K562 (cell line): ENCODE measurements around the gene CDKL1. TPM values are rescaled to one million over a fixed set of nuclear protein-coding genes. Genes with fewer than 3 reads are reported as not detected.

Experiments used
- ATAC-seq: fragments of 200-7000 bp; cut with Tn5 transposase; 3 replicates; pipeline ENCODE4 v1.9.1; 2020; ENCODE audit warnings: moderate library complexity
- BruUV-seq: library from RNA; stranded (reverse); fragments of 400-500 nt; replicated peaks from 2 replicates; lab custom pipeline; 2021; lab: Mats Ljungman, UMichigan
- CTCF ChIA-PET: fragments of 300-600 bp; formaldehyde crosslinking; extraction: SDS; loops from one replicate; lab custom pipeline; 2021; ENCODE audit warnings: low intra/inter-chr PET ratio; lab: Yijun Ruan, JAX
- POLR2A ChIA-PET: fragments of 300-600, 350-650 bp; sonication (Branson Sonifier 250); formaldehyde crosslinking; extraction: SDS; loops from one replicate; lab custom pipeline; 2021; ENCODE audit warnings: antibody characterized with exemption, inconsistent platforms; lab: Yijun Ruan, JAX
- DNase-seq, 4 experiments: peaks; one replicate each; pipeline versions ENCODE4 v3.0.0 to v3.0.0-alpha.2; 2011 to 2018; ENCODE audit warnings: low spot score in 3 of 4, mixed read lengths in 3 of 4; ENCODE audit errors: extremely low read depth in 1 of 4
- FAIRE-seq: peaks from 2 replicates; lab custom pipeline; 2011; peaks lifted over from hg19 to GRCh38; lab: Jason Lieb, UNC
- H2AFZ ChIP-seq: 2 replicates; pipeline ENCODE4 v1.6.0; 2011; ENCODE audit warnings: low read depth, low read length, control low read depth, inconsistent platforms
- H3K27ac ChIP-seq: fragments of 200-600 bp; 3 replicates; pipeline ENCODE4 v1.8.0; 2011; ENCODE audit warnings: low read depth, mild to moderate bottlenecking, control low read depth, inconsistent platforms, low read length, moderate library complexity, mixed read lengths; ENCODE audit errors: extremely low read depth
- H3K27me3 ChIP-seq, 2 experiments: fragments of 300-600 bp in 1 of 2; 2 replicates in 1 of 2; 3 replicates in 1 of 2; pipeline versions ENCODE4 v1.6.0 to v1.8.0; 2011; ENCODE audit warnings: inconsistent platforms in 2 of 2, low read length in 2 of 2, mild to moderate bottlenecking in 1 of 2, mixed read lengths in 1 of 2, moderate library complexity in 1 of 2; ENCODE audit not compliant: control insufficient read depth in 2 of 2, insufficient read depth in 2 of 2
- H3K36me3 ChIP-seq: fragments of 300-600 bp; 3 replicates; pipeline ENCODE4 v1.8.0; 2011; ENCODE audit warnings: mild to moderate bottlenecking, low read length, inconsistent platforms; ENCODE audit not compliant: control insufficient read depth, insufficient read depth
- H3K4me1 ChIP-seq, 2 experiments: fragments of 200-600 bp in 1 of 2; replicated peaks in 1 of 2; 2 replicates in 1 of 2; 3 replicates in 1 of 2; pipeline versions ENCODE4 v1.5.1 to v1.8.0; 2011; ENCODE audit warnings: inconsistent platforms in 2 of 2, low read length in 2 of 2, mild to moderate bottlenecking in 1 of 2, mixed read lengths in 1 of 2, moderate library complexity in 1 of 2; ENCODE audit not compliant: control insufficient read depth in 2 of 2, insufficient read depth in 2 of 2
- H3K4me2 ChIP-seq: 2 replicates; pipeline ENCODE4 v1.6.1; 2011; ENCODE audit warnings: low read length, control low read depth, inconsistent platforms, mixed read lengths; ENCODE audit not compliant: insufficient read depth
- H3K4me3 ChIP-seq: fragments of 200-600 bp; sonication (generic), shearing (Covaris generic); 2 replicates; pipeline ENCODE4 v1.5.1; 2016; ENCODE audit warnings: control low read depth, inconsistent platforms
- H3K79me2 ChIP-seq: fragments of 200-600 bp; 3 replicates; pipeline ENCODE4 v1.8.0; 2011; ENCODE audit warnings: low read length, inconsistent platforms; ENCODE audit not compliant: control insufficient read depth, insufficient read depth
- H3K9ac ChIP-seq, 2 experiments: 2 replicates each; pipeline versions ENCODE4 v1.6.0 to v1.6.1; 2011; ENCODE audit warnings: low read depth in 2 of 2, low read length in 2 of 2, control low read depth in 1 of 2, inconsistent platforms in 1 of 2, mild to moderate bottlenecking in 1 of 2, mixed read lengths in 1 of 2; ENCODE audit not compliant: insufficient read depth in 1 of 2
- H3K9me1 ChIP-seq: one replicate; pipeline ENCODE4 v1.6.0; 2011; ENCODE audit warnings: inconsistent platforms, mild to moderate bottlenecking, low read length, moderate library complexity; ENCODE audit not compliant: control insufficient read depth, insufficient read depth
- H3K9me3 ChIP-seq: replicated peaks from 2 replicates; pipeline ENCODE4 v1.5.1; 2011; ENCODE audit warnings: low read depth, low read length, inconsistent platforms; ENCODE audit not compliant: control insufficient read depth, insufficient read depth
- H4K20me1 ChIP-seq: replicated peaks from 2 replicates; pipeline ENCODE4 v1.6.1; 2011; ENCODE audit warnings: low read length, inconsistent platforms, mixed read lengths; ENCODE audit not compliant: control insufficient read depth, insufficient read depth
- ETS2 ChIP-seq: IDR thresholded peaks from 2 replicates; pipeline ENCODE4 v1.6.1; 2016; ENCODE audit warnings: borderline replicate concordance, missing genetic modification characterization, mild to moderate bottlenecking, moderate library complexity, missing compliant biosample characterization; ENCODE audit not compliant: poor library complexity, severe bottlenecking
- ETV5 ChIP-seq: sonication (generic); formaldehyde crosslinking; IDR thresholded peaks from 2 replicates; pipeline ENCODE4 v1.4.0; 2020; ENCODE audit warnings: low read depth, mild to moderate bottlenecking, missing genetic modification reagents
- FUS ChIP-seq: fragments of 200-400 bp; formaldehyde crosslinking; optimal IDR thresholded peaks from 2 replicates; pipeline ENCODE3; 2017; ENCODE audit warnings: low read depth, low read length
- KDM1A ChIP-seq, 2 experiments: fragments of 450-650 bp; IDR thresholded peaks; 2 replicates each; pipeline ENCODE4 v1.6.1; 2016; ENCODE audit warnings: mild to moderate bottlenecking in 2 of 2
- NCOA4 ChIP-seq: fragments of 450-650 bp; IDR thresholded peaks from 2 replicates; pipeline ENCODE4 v1.6.1; 2018; ENCODE audit warnings: mild to moderate bottlenecking; ENCODE audit not compliant: partially characterized antibody
- NFE2L1 ChIP-seq: fragments of 450-650 bp; IDR thresholded peaks from 2 replicates; pipeline ENCODE4 v1.6.1; 2016; ENCODE audit warnings: missing genetic modification characterization, low read depth, mild to moderate bottlenecking, missing compliant biosample characterization, moderate library complexity, borderline replicate concordance
- PTBP1 ChIP-seq: fragments of 200-400 bp; formaldehyde crosslinking; IDR thresholded peaks from 2 replicates; pipeline ENCODE4 v1.6.1; 2017; ENCODE audit warnings: low read depth, low read length
- SRSF9 ChIP-seq: fragments of 200-400 bp; formaldehyde crosslinking; IDR thresholded peaks from 2 replicates; pipeline ENCODE4 v1.6.1; 2017; ENCODE audit warnings: low read depth, low read length, borderline replicate concordance
- TAF1 ChIP-seq: IDR thresholded peaks from 2 replicates; pipeline ENCODE4 v1.6.1; 2011; ENCODE audit warnings: mild to moderate bottlenecking, low read length, moderate library complexity; ENCODE audit not compliant: insufficient read depth, control insufficient read depth, severe bottlenecking; ENCODE audit errors: extremely low read depth
- ZFX ChIP-seq: sonication (generic); formaldehyde crosslinking; IDR thresholded peaks from 2 replicates; pipeline ENCODE4 v1.8.0; 2022; ENCODE audit warnings: mild to moderate bottlenecking, missing genetic modification reagents, moderate library complexity
- WGBS: fragments of 100-300 bp; shearing (Covaris generic); methylation state at CpG from one replicate; pipeline ENCODE4 v1.1.6; 2016; ENCODE audit warnings: low coverage, mixed read lengths; ENCODE audit not compliant: insufficient coverage; ENCODE audit errors: missing lambda C conversion rate; 5-methylcytosine and 5-hydroxymethylcytosine counted together
- in situ Hi-C: fragments of 300-500 bp; cut with MboI; formaldehyde crosslinking; loops from 4 replicates; pipeline ENCODE4 v1.15.0; 2018; ENCODE audit warnings: inconsistent platforms, mixed read lengths
- intact Hi-C: fragments of 100-400 bp; cut with micrococcal nuclease; formaldehyde crosslinking; loops from 2 replicates; pipeline ENCODE4 v1.14.2; 2022
- polyA plus RNA-seq, 8 experiments: library from polyadenylated mRNA; depleted of rRNA in 4 of 8; stranded (reverse) in 5 of 8; unstranded in 3 of 8; fragments of >200 nt; fragmentation: Nextera tagmentation in 2 of 8; fragmentation: Illumina TruSeq in 1 of 8; extraction: Ambion mirVana in 2 of 8; extraction: Trizol in 1 of 8; gene quantifications; 2 replicates each; pipeline versions ENCODE4 v1.2.1 to v1.2.3, GENCODE V29; 2011 to 2014; ENCODE audit warnings: inconsistent platforms in 1 of 8, missing spikeins in 1 of 8
- total RNA-seq, 7 experiments: library from RNA; depleted of rRNA in 6 of 7; stranded (reverse); fragments of >200 nt in 6 of 7; fragmentation: Illumina TruSeq in 2 of 7; extraction: Trizol in 2 of 7; gene quantifications; 2 replicates each; pipeline versions ENCODE4 v1.2.1 to v1.2.3, GENCODE V29; 2011 to 2021; ENCODE audit warnings: low replicate concordance in 1 of 7

Gene CDKL1
- total and polyA plus RNA-seq, 9 of the 15 experiments (the other 6 are each of a cell fraction or from before 2014, with no cell fraction given): 2.3 to 35.0 (median 7.5) TPM

GRCh38 chr14:50360093-50360492 lies 36.6 kb downstream of the CDKL1 start:
- H3K9me3 ChIP-seq: no peaks in the 10 kb centered on the region
- WGBS: 93% methylated on average over 3 of the region's 3 CpGs
- H3K36me3 ChIP-seq: no peaks in the 10 kb centered on the region
- no peaks in the 10 kb centered on the region; a peak in 1 of 5 replicates for H3K4me1 ChIP-seq
- no peak for DNase-seq
- no TSS peak for BruUV-seq
- intact Hi-C loops (no loop called here), in situ Hi-C loops (no loop called here)
- no peaks in the 10 kb centered on the region for H3K79me2 ChIP-seq
- FAIRE-seq: no peak
- TF ChIP-seq SRSF9 (no peak), KDM1A (IDR thresholded peaks at IDR 0.05) (no peak), NCOA4 (no peak)
- no peak overlapping the region for H3K9ac ChIP-seq
- H3K4me3 ChIP-seq: no peak overlapping the region
- ATAC-seq: no peak
- no peak overlapping the region for H2AFZ ChIP-seq
- ChIA-PET POLR2A (interaction anchor here (0.5 to 1.1 kb wide), 2 partner anchors 10 to 151 kb away, joined by 3 read pairs; no protein-coding TSS in a partner anchor), CTCF (no interaction called here)
- no peak overlapping the region for H3K4me2 ChIP-seq
- H3K27me3 ChIP-seq: no peaks in the 10 kb centered on the region
- no peaks in the 10 kb centered on the region for H3K9me1 ChIP-seq
- H4K20me1 ChIP-seq: no peaks in the 10 kb centered on the region
- no peak overlapping the region for H3K27ac ChIP-seq

GRCh38 chr14:50359631-50360030 lies 37.0 kb downstream of the CDKL1 start:
- Histone ChIP-seq H3K4me3 (no peak overlapping the region), H3K4me2 (no peak overlapping the region), H3K9me3 (no peaks in the 10 kb centered on the region), H3K9me1 (no peaks in the 10 kb centered on the region), H3K79me2 (no peaks in the 10 kb centered on the region), H3K27ac (no peak overlapping the region), H3K27me3 (no peaks in the 10 kb centered on the region), H3K4me1 (no peaks in the 10 kb centered on the region; a peak in 1 of 5 replicates), H3K9ac (no peak overlapping the region), H2AFZ (no peak overlapping the region), H3K36me3 (no peaks in the 10 kb centered on the region), H4K20me1 (no peaks in the 10 kb centered on the region)
- no TSS peak for BruUV-seq
- ATAC-seq (no peak), FAIRE-seq (no peak), DNase-seq (no peak)
- ChIA-PET CTCF (no interaction called here), POLR2A (interaction anchor here (1.1 kb wide), 1 partner anchor 10 kb away, joined by 3 read pairs; no protein-coding TSS in a partner anchor)
- TF ChIP-seq ZFX (CRISPR knock-in tag) (no peak), FUS (no peak), PTBP1 (no peak), ETS2 (no peak), NFE2L1 (no peak), ETV5 (CRISPR knock-in tag) (no peak), TAF1 (no peak)
- 89% methylated on average over 4 of the region's 5 CpGs for WGBS
- in situ Hi-C loops (no loop called here), intact Hi-C loops (no loop called here)
